ENCODE measurements around the gene ELFN2.

ELFN2 gene

DNA sequence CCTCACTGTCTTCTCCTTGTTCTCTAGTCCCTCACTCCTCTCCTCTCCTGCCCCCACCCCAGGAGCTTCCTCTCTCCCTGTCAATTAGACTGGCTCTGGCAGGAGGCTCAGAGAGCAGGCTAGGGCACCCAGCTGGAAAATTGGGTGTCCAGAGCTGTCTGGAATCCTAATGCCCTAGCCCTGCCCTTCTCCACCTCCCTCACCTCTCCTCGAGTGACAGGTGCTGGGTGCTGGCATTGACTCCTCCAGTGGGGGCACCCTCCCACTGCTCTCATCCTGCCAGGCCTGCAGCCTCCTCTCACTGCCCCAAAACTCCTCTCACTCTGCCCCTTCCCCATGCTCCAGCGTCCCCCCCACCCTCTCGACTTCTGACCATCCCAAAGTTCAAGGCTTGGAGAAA lies 76.0 kb downstream of the ELFN2 start:
- no peak overlapping the region for H3K4me3 ChIP-seq (replicated peaks; ENCODE audit: low read depth, low read length)
- no peak for DNase-seq (ENCODE audit: extremely low read depth, low read depth)
- TF ChIP-seq, protein P1, sequence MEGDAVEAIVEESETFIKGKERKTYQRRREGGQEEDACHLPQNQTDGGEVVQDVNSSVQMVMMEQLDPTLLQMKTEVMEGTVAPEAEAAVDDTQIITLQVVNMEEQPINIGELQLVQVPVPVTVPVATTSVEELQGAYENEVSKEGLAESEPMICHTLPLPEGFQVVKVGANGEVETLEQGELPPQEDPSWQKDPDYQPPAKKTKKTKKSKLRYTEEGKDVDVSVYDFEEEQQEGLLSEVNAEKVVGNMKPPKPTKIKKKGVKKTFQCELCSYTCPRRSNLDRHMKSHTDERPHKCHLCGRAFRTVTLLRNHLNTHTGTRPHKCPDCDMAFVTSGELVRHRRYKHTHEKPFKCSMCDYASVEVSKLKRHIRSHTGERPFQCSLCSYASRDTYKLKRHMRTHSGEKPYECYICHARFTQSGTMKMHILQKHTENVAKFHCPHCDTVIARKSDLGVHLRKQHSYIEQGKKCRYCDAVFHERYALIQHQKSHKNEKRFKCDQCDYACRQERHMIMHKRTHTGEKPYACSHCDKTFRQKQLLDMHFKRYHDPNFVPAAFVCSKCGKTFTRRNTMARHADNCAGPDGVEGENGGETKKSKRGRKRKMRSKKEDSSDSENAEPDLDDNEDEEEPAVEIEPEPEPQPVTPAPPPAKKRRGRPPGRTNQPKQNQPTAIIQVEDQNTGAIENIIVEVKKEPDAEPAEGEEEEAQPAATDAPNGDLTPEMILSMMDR (IDR thresholded peaks at IDR 0.05; ENCODE audit: low read depth, low read length, missing control alignments), result no peak

- no peak overlapping the region for H3K4me3 ChIP-seq (replicated peaks; ENCODE audit: low read depth, low read length)
- no peak for DNase-seq (ENCODE audit: extremely low read depth, low read depth)
Measured at GRCh38 chr22:37349043-37349814, 78.0 kb downstream of the ELFN2 start.

DNA sequence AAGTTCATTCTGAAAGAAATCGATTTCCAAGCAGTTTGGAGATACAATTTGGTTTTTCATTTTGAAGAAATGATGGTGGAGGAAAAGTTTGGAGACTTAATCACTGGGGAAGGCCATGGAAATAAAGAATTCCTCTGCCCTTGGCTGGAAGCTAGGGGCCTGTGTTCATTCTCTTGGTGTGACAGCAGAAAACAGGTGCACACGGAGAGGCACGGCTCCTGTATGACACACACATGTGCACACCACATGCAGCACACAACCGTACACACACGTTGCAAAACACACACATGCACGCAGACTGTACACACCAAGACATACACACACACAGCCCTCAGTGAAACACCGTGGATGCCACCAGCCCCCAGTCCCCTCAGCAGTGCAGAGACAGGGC lies 80.8 kb downstream of the ELFN2 start:
- TF ChIP-seq, protein P1 (IDR thresholded peaks at IDR 0.05; ENCODE audit: low read depth, low read length, missing control alignments), result no peak
- H3K4me3 ChIP-seq (replicated peaks; ENCODE audit: low read depth, low read length), result no peak overlapping the region

More at GRCh38 chr22:37349043-37349814, 78.0 kb downstream of the ELFN2 start:
- TF ChIP-seq, protein P1 (IDR thresholded peaks at IDR 0.05; ENCODE audit: low read depth, low read length, missing control alignments), result no peak

DNA sequence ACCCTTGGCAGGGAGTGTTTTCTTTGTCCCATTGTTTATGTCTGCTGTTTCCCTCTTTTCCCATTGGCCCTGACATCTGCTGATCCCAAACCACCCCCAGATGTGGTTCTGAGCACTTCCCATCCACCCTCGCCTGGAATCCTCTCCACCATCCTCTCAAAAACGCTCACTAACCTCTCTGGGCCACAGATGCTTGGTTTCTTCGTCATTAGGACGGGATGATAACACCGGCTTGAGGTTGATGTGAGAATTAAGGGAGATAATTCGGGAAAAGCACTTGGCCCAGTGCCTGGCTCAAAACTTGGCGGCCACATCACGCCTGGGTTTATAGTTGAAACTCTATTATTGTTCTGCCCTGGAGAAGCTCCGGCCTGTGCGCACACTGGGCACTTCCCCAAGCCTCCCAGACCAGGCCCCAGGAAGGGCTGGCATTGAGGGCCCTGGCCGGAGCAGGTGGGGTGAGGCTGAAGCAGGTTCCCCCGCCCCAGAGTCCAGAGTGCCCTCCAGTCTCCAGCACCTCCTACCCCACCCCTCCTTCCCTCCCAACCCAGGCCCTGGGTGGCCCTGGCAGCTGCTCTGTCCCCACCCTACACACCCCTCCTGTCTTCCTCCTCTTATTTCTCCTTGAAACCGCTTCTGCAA lies 81.3 kb downstream of the ELFN2 start:
- peak; percentile 99 for DNase-seq (ENCODE audit: extremely low read depth, low read depth)
- H3K4me3 ChIP-seq (replicated peaks; ENCODE audit: low read depth, low read length), result no peak overlapping the region
- TF ChIP-seq, protein P1 (IDR thresholded peaks at IDR 0.05; ENCODE audit: low read depth, low read length, missing control alignments), result no peak

More for the DNA sequence above, 80.8 kb downstream of the ELFN2 start:
- no peak for DNase-seq (ENCODE audit: extremely low read depth, low read depth)

- DNase-seq (ENCODE audit: extremely low read depth, low read depth), result no peak
- no peak overlapping the region for H3K4me3 ChIP-seq (replicated peaks; ENCODE audit: low read depth, low read length)
- TF ChIP-seq, protein P1 (IDR thresholded peaks at IDR 0.05; ENCODE audit: low read depth, low read length, missing control alignments), result no peak
Measured at GRCh38 chr22:37344735-37345449, 82.4 kb downstream of the ELFN2 start.

- TF ChIP-seq, protein P1 (IDR thresholded peaks at IDR 0.05; ENCODE audit: low read depth, low read length, missing control alignments), result no peak
- no peak overlapping the region for H3K4me3 ChIP-seq (replicated peaks; ENCODE audit: low read depth, low read length)
- DNase-seq (ENCODE audit: extremely low read depth, low read depth), result no peak
Measured at GRCh38 chr22:37343863-37344734, 83.2 kb downstream of the ELFN2 start.
